GOT3 (cell line): ENCODE results near the gene FAM181A.

Experiments used
- DNase-seq: peaks from one replicate; lab custom pipeline; 2025; ENCODE audit warnings: mixed read lengths; lab: John Stamatoyannopoulos, UW

FAM181A gene

GRCh38 chr14:93929048-93929535, 1.9 kb downstream of the FAM181A start:
- DNase-seq, result no peak

- DNase-seq, result no peak
Observed at GRCh38 chr14:93929657-93930056, 2.5 kb downstream of the FAM181A start.

GRCh38 chr14:93930296-93930988, 3.3 kb downstream of the FAM181A start:
- no peak for DNase-seq

GRCh38 chr14:93930989-93931307, 3.8 kb downstream of the FAM181A start:
- no peak for DNase-seq

- DNase-seq, result no peak
Observed at GRCh38 chr14:93932642-93933041, 5.5 kb downstream of the FAM181A start.

GRCh38 chr14:93935213-93935612, 8.1 kb downstream of the FAM181A start:
- DNase-seq, result no peak

GRCh38 chr14:93936245-93936644, 9.1 kb downstream of the FAM181A start:
- DNase-seq, result no peak

- DNase-seq, result no peak
Observed at GRCh38 chr14:93936926-93937325, 9.8 kb downstream of the FAM181A start.

GRCh38 chr14:93937519-93937918, 10.4 kb downstream of the FAM181A start:
- no peak for DNase-seq

- no peak for DNase-seq
Observed at GRCh38 chr14:93938751-93939303, 11.7 kb downstream of the FAM181A start.

- DNase-seq, result peak; percentile 25
Observed at GRCh38 chr14:93939304-93940229, 12.4 kb downstream of the FAM181A start.

- no peak for DNase-seq
Observed at GRCh38 chr14:93940437-93940836, 13.3 kb downstream of the FAM181A start.

- no peak for DNase-seq
Observed at GRCh38 chr14:93941293-93941910, 14.3 kb downstream of the FAM181A start.

- DNase-seq, result no peak
Observed at GRCh38 chr14:93943052-93943451, 15.9 kb downstream of the FAM181A start.

GRCh38 chr14:93943930-93944329, 16.8 kb downstream of the FAM181A start:
- no peak for DNase-seq

GRCh38 chr14:93944348-93945069, 17.4 kb downstream of the FAM181A start:
- DNase-seq, result no peak

- no peak for DNase-seq
Observed at GRCh38 chr14:93945070-93945399, 17.9 kb downstream of the FAM181A start.

- no peak for DNase-seq
Observed at GRCh38 chr14:93946104-93946503, 19.0 kb downstream of the FAM181A start.

- no peak for DNase-seq
Observed at GRCh38 chr14:93946541-93947090, 19.5 kb downstream of the FAM181A start.

- DNase-seq, result no peak
Observed at GRCh38 chr14:93947282-93947681, 20.1 kb downstream of the FAM181A start.

GRCh38 chr14:93949511-93950075, 22.4 kb downstream of the FAM181A start:
- no peak for DNase-seq
